ENCODE data around the gene ASB15. TPM values are rescaled to one million over a fixed set of nuclear protein-coding genes. Genes with fewer than 3 reads are reported as not detected.

The ASB15 gene
- total and polyA plus RNA-seq, 2 of the 8 experiments (the other 6 are each of a cell fraction or from before 2014, with no cell fraction given) = not detected

GRCh38 chr7:123653162-123653561 lies 51.5 kb downstream of the ASB15 start:
- no peak for FAIRE-seq
- Histone ChIP-seq H2AK5ac (ENCODE audit: low read depth, low read length) (no peak overlapping the region), H2BK120ac (replicated peaks; ENCODE audit: low read depth, low read length) (no peak overlapping the region), H2BK20ac (ENCODE audit: low read length) (no peak overlapping the region), H4K20me1 (replicated peaks in 1 of 2; ENCODE audit: control insufficient read depth in 1 of 2, insufficient read depth in 2 of 2, low read length in 2 of 2) (no peaks in the 10 kb centered on the region), H3K4me3 (ENCODE audit: extremely low read depth in 1 of 4, insufficient read depth in 2 of 4, low read depth in 3 of 4, low read length in 4 of 4) (no peak overlapping the region), H3K9me3 (ENCODE audit: insufficient read depth in 2 of 2, low read depth in 1 of 2, low read length in 1 of 2) (no peaks in the 10 kb centered on the region), H3K36me3 (ENCODE audit: control insufficient read depth in 2 of 4, insufficient read depth in 4 of 4, low read length in 3 of 4) (no peaks in the 10 kb centered on the region), H3K79me2 (ENCODE audit: control insufficient read depth in 1 of 2, insufficient read depth in 2 of 2, low read length in 2 of 2) (no peaks in the 10 kb centered on the region), H2BK5ac (ENCODE audit: low read depth, low read length) (no peak overlapping the region), H3K56ac (replicated peaks; ENCODE audit: insufficient read length, low read depth, low read length) (no peak overlapping the region), H3K4ac (replicated peaks; ENCODE audit: insufficient read length, low read depth, low read length) (no peak overlapping the region), H3K9ac (replicated peaks in 1 of 4; ENCODE audit: extremely low read depth in 1 of 4, low read depth in 3 of 4, low read length in 3 of 4) (no peak overlapping the region), H3K23ac (ENCODE audit: insufficient read length) (no peak overlapping the region), H2BK12ac (ENCODE audit: low read depth, low read length) (no peak overlapping the region), H3K79me1 (ENCODE audit: low read depth, low read length) (no peaks in the 10 kb centered on the region), H4K8ac (ENCODE audit: extremely low read depth, insufficient read depth, low read length) (no peak overlapping the region), H2AFZ (ENCODE audit: low read length) (no peak overlapping the region), H3K27ac (ENCODE audit: low read depth, low read length) (no peak overlapping the region), H4K5ac (ENCODE audit: insufficient read length, low read depth, low read length) (no peak overlapping the region), H4K91ac (replicated peaks; ENCODE audit: insufficient read length, low read length) (no peak overlapping the region), H3K14ac (ENCODE audit: insufficient read length) (no peak overlapping the region), H2BK15ac (ENCODE audit: low read length) (no peak overlapping the region), H3K4me1 (replicated peaks in 1 of 4; ENCODE audit: control insufficient read depth in 3 of 4, insufficient read depth in 4 of 4, low read length in 3 of 4) (no peaks in the 10 kb centered on the region), H3K18ac (ENCODE audit: extremely low read depth, low read length) (no peak overlapping the region), H3K23me2 (ENCODE audit: low read depth, low read length) (no peaks in the 10 kb centered on the region), H3K4me2 (ENCODE audit: insufficient read depth in 1 of 2, low read depth in 2 of 2, low read length in 2 of 2) (no peak overlapping the region), H3K27me3 (replicated peaks in 1 of 4; ENCODE audit: control insufficient read depth in 3 of 4, extremely low read depth in 1 of 4, insufficient read depth in 3 of 4, low read length in 3 of 4) (no peaks in the 10 kb centered on the region)
- WGBS, 2 experiments (ENCODE audit: extremely low coverage in 1 of 2, insufficient coverage in 1 of 2, insufficient read length in 1 of 2, insufficient replicate concordance in 2 of 2, low coverage in 1 of 2, low lambda C conversion rate in 2 of 2, missing lambda C conversion rate in 1 of 2) = 94% methylated on average over 6 of the region's 6 CpGs; no CpG with 5 or more reads in 1 of the 2 experiments
- no peak for DNase-seq (ENCODE audit: low read depth in 1 of 2, low spot score in 2 of 2)
- ChIA-PET CTCF (ENCODE audit: partially characterized antibody) (interaction anchor here (1.4 to 1.5 kb wide), 2 partner anchors 29 to 158 kb away, joined by 4 to 5 read pairs; no protein-coding TSS in a partner anchor), POLR2A (ENCODE audit: partially characterized antibody) (interaction anchor here (0.7 kb wide), 1 partner anchor 13 kb away, joined by 3 read pairs; no protein-coding TSS in a partner anchor)
- TF ChIP-seq RXRA (IDR thresholded peaks at IDR 0.05; ENCODE audit: insufficient read depth, low read depth, low read length) (no peak), BACH1 (IDR thresholded peaks at IDR 0.05; ENCODE audit: low read length) (no peak), SP2 (IDR thresholded peaks at IDR 0.05; ENCODE audit: low read length) (no peak), CHD2 (IDR thresholded peaks at IDR 0.05; ENCODE audit: low read length) (no peak), CEBPB (IDR thresholded peaks at IDR 0.05; ENCODE audit: low read depth, low read length) (no peak), POLR2A (IDR thresholded peaks at IDR 0.05; ENCODE audit: control extremely low read depth in 1 of 2, low read depth in 2 of 2, low read length in 2 of 2) (no peak), RNF2 (IDR thresholded peaks at IDR 0.05; ENCODE audit: borderline replicate concordance, low read depth, low read length, missing control alignments, poor library complexity, severe bottlenecking) (no peak), SIX5 (IDR thresholded peaks at IDR 0.05; ENCODE audit: low read depth, low read length) (no peak), BRCA1 (IDR thresholded peaks at IDR 0.05; ENCODE audit: low read depth, low read length) (no peak), CREB1 (IDR thresholded peaks at IDR 0.05) (no peak), NRF1 (IDR thresholded peaks at IDR 0.05; ENCODE audit: low read depth, low read length) (no peak), CBX8 (IDR thresholded peaks at IDR 0.05; ENCODE audit: borderline replicate concordance, low read depth, low read length) (no peak), GTF2F1 (IDR thresholded peaks at IDR 0.05; ENCODE audit: borderline replicate concordance, low read depth, low read length) (no peak), ATF3 (IDR thresholded peaks at IDR 0.05; ENCODE audit: insufficient read depth, low read depth, low read length) (no peak)
